Measurements from ENCODE around the gene AMY1C.
"Not testable (repeated sequence)": the region's sequence is repeated elsewhere in the genome, so short reads cannot be mapped to it uniquely, and the experiment has no call there.

AMY1C gene

DNA sequence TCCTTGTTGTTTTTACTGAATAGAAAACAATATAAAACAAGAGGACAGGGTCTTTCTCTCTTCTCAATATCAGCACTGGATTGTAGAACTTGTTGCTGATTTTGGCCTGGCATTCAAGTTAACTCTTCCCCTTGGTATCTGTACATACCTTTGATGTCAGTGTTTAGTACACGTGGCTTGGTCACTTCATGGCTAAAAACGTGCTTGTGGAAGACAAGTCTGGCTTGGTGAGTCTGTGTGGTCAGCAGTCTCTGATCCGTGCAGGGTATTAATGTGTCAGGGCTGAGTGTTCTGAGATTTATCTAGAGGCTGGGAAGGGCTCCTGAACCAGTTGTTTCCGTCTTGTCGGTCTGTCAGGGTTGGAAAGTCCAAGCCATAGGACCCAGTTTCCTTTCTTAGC lies at the start of gene AMY1C:
Gene AMY1C (plus strand): TSS at position 301 of the 400 bp plus-strand sequence. CDS start 572 bp downstream, outside the sequence.
- not testable (repeated sequence) for H3K9ac ChIP-seq (ENCODE audit: low read length in 2 of 2); H3K27me3 ChIP-seq (ENCODE audit: control insufficient read depth in 1 of 2, insufficient read depth in 2 of 2, low read length in 2 of 2); H3K9me3 ChIP-seq (ENCODE audit: control insufficient read depth in 2 of 2, low read length in 2 of 2); H3K27ac ChIP-seq (ENCODE audit: low read length); H3K36me3 ChIP-seq (ENCODE audit: control insufficient read depth in 2 of 2, insufficient read depth in 2 of 2, low read length in 2 of 2); H3K4me3 ChIP-seq (ENCODE audit: low read length in 2 of 2); H3K4me1 ChIP-seq (ENCODE audit: control insufficient read depth, insufficient read depth, low read length)

- H3K4me3 ChIP-seq (ENCODE audit: low read length in 2 of 2); H3K9ac ChIP-seq (ENCODE audit: low read length in 2 of 2); H3K4me1 ChIP-seq (ENCODE audit: control insufficient read depth, insufficient read depth, low read length); H3K27me3 ChIP-seq (ENCODE audit: control insufficient read depth in 1 of 2, insufficient read depth in 2 of 2, low read length in 2 of 2); H3K9me3 ChIP-seq (ENCODE audit: control insufficient read depth in 2 of 2, low read length in 2 of 2); H3K27ac ChIP-seq (ENCODE audit: low read length); H3K36me3 ChIP-seq (ENCODE audit: control insufficient read depth in 2 of 2, insufficient read depth in 2 of 2, low read length in 2 of 2): not testable (repeated sequence)
Measured at GRCh38 chr1:103700669-103701068, 49.0 kb upstream of the AMY1C start.

GRCh38 chr1:103701256-103701655 lies 48.4 kb upstream of the AMY1C start:
- not testable (repeated sequence) for H3K9ac ChIP-seq (ENCODE audit: low read length in 2 of 2); H3K4me3 ChIP-seq (ENCODE audit: low read length in 2 of 2); H3K9me3 ChIP-seq (ENCODE audit: control insufficient read depth in 2 of 2, low read length in 2 of 2); H3K36me3 ChIP-seq (ENCODE audit: control insufficient read depth in 2 of 2, insufficient read depth in 2 of 2, low read length in 2 of 2); H3K4me1 ChIP-seq (ENCODE audit: control insufficient read depth, insufficient read depth, low read length); H3K27me3 ChIP-seq (ENCODE audit: control insufficient read depth in 1 of 2, insufficient read depth in 2 of 2, low read length in 2 of 2); H3K27ac ChIP-seq (ENCODE audit: low read length)

GRCh38 chr1:103707670-103708069 lies 42.0 kb upstream of the AMY1C start:
- not testable (repeated sequence) for H3K9ac ChIP-seq (ENCODE audit: low read length in 2 of 2); H3K27ac ChIP-seq (ENCODE audit: low read length); H3K9me3 ChIP-seq (ENCODE audit: control insufficient read depth in 2 of 2, low read length in 2 of 2); H3K4me3 ChIP-seq (ENCODE audit: low read length in 2 of 2); H3K36me3 ChIP-seq (ENCODE audit: control insufficient read depth in 2 of 2, insufficient read depth in 2 of 2, low read length in 2 of 2); H3K27me3 ChIP-seq (ENCODE audit: control insufficient read depth in 1 of 2, insufficient read depth in 2 of 2, low read length in 2 of 2); H3K4me1 ChIP-seq (ENCODE audit: control insufficient read depth, insufficient read depth, low read length)

GRCh38 chr1:103710381-103710780 lies 39.3 kb upstream of the AMY1C start:
- H3K36me3 ChIP-seq (ENCODE audit: control insufficient read depth in 2 of 2, insufficient read depth in 2 of 2, low read length in 2 of 2); H3K27me3 ChIP-seq (ENCODE audit: control insufficient read depth in 1 of 2, insufficient read depth in 2 of 2, low read length in 2 of 2); H3K9ac ChIP-seq (ENCODE audit: low read length in 2 of 2); H3K4me1 ChIP-seq (ENCODE audit: control insufficient read depth, insufficient read depth, low read length); H3K9me3 ChIP-seq (ENCODE audit: control insufficient read depth in 2 of 2, low read length in 2 of 2); H3K4me3 ChIP-seq (ENCODE audit: low read length in 2 of 2); H3K27ac ChIP-seq (ENCODE audit: low read length): not testable (repeated sequence)

GRCh38 chr1:103717404-103717803 lies 32.3 kb upstream of the AMY1C start:
- not testable (repeated sequence) for H3K9me3 ChIP-seq (ENCODE audit: control insufficient read depth in 2 of 2, low read length in 2 of 2); H3K27me3 ChIP-seq (ENCODE audit: control insufficient read depth in 1 of 2, insufficient read depth in 2 of 2, low read length in 2 of 2); H3K27ac ChIP-seq (ENCODE audit: low read length); H3K9ac ChIP-seq (ENCODE audit: low read length in 2 of 2); H3K4me1 ChIP-seq (ENCODE audit: control insufficient read depth, insufficient read depth, low read length); H3K36me3 ChIP-seq (ENCODE audit: control insufficient read depth in 2 of 2, insufficient read depth in 2 of 2, low read length in 2 of 2); H3K4me3 ChIP-seq (ENCODE audit: low read length in 2 of 2)

DNA sequence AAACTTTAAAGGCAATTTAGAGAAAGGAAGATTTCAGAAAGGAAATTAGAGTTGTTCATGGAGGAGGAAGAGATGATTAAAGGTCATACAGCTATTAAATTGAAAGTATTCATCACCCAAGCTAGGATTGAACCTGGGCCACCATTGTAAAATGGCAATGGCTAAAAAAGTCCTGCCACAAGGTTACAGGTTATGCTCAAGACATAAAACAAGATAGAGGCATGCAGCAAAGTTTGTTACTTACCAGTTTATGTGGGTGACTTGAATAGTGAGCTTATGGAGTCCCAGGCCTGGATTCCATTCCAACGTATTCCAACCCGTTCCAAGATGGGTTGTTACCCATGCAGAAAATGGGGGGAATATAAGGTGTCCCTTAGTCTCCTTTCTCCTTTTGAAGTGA lies 28.2 kb upstream of the AMY1C start:
- not testable (repeated sequence) for H3K9ac ChIP-seq (ENCODE audit: low read length in 2 of 2); H3K4me3 ChIP-seq (ENCODE audit: low read length in 2 of 2); H3K27ac ChIP-seq (ENCODE audit: low read length); H3K9me3 ChIP-seq (ENCODE audit: control insufficient read depth in 2 of 2, low read length in 2 of 2); H3K27me3 ChIP-seq (ENCODE audit: control insufficient read depth in 1 of 2, insufficient read depth in 2 of 2, low read length in 2 of 2); H3K4me1 ChIP-seq (ENCODE audit: control insufficient read depth, insufficient read depth, low read length); H3K36me3 ChIP-seq (ENCODE audit: control insufficient read depth in 2 of 2, insufficient read depth in 2 of 2, low read length in 2 of 2)

GRCh38 chr1:103735334-103735733 lies 14.4 kb upstream of the AMY1C start:
- H3K4me3 ChIP-seq (ENCODE audit: low read length in 2 of 2); H3K27ac ChIP-seq (ENCODE audit: low read length); H3K9ac ChIP-seq (ENCODE audit: low read length in 2 of 2); H3K27me3 ChIP-seq (ENCODE audit: control insufficient read depth in 1 of 2, insufficient read depth in 2 of 2, low read length in 2 of 2); H3K9me3 ChIP-seq (ENCODE audit: control insufficient read depth in 2 of 2, low read length in 2 of 2); H3K36me3 ChIP-seq (ENCODE audit: control insufficient read depth in 2 of 2, insufficient read depth in 2 of 2, low read length in 2 of 2); H3K4me1 ChIP-seq (ENCODE audit: control insufficient read depth, insufficient read depth, low read length): not testable (repeated sequence)

DNA sequence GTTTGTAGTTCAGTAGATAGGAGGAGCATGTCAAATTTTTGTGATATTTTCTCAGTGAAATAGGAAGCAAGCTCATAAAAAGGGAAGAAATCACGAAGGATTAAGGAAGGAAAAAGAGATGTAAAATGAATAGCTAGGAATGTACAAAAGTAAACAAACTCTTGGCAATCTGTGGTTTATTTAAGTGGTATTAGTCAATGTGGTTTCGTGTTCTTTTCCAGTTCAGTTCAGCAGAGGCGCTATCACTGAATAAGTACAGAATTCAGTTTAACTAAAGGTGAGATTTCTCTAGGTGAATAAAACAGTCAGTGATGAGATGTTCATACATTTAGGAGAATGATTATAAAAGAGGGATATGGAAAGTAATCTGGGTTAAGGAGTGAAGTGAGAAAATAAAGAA lies 11.7 kb upstream of the AMY1C start:
- not testable (repeated sequence) for H3K4me1 ChIP-seq (ENCODE audit: control insufficient read depth, insufficient read depth, low read length); H3K9me3 ChIP-seq (ENCODE audit: control insufficient read depth in 2 of 2, low read length in 2 of 2); H3K4me3 ChIP-seq (ENCODE audit: low read length in 2 of 2); H3K27me3 ChIP-seq (ENCODE audit: control insufficient read depth in 1 of 2, insufficient read depth in 2 of 2, low read length in 2 of 2); H3K27ac ChIP-seq (ENCODE audit: low read length); H3K9ac ChIP-seq (ENCODE audit: low read length in 2 of 2); H3K36me3 ChIP-seq (ENCODE audit: control insufficient read depth in 2 of 2, insufficient read depth in 2 of 2, low read length in 2 of 2)

GRCh38 chr1:103744449-103744848 lies 5.2 kb upstream of the AMY1C start:
- not testable (repeated sequence) for H3K27ac ChIP-seq (ENCODE audit: low read length); H3K9me3 ChIP-seq (ENCODE audit: control insufficient read depth in 2 of 2, low read length in 2 of 2); H3K4me3 ChIP-seq (ENCODE audit: low read length in 2 of 2); H3K27me3 ChIP-seq (ENCODE audit: control insufficient read depth in 1 of 2, insufficient read depth in 2 of 2, low read length in 2 of 2); H3K4me1 ChIP-seq (ENCODE audit: control insufficient read depth, insufficient read depth, low read length); H3K9ac ChIP-seq (ENCODE audit: low read length in 2 of 2); H3K36me3 ChIP-seq (ENCODE audit: control insufficient read depth in 2 of 2, insufficient read depth in 2 of 2, low read length in 2 of 2)

GRCh38 chr1:103745040-103745439 lies 4.7 kb upstream of the AMY1C start:
- not testable (repeated sequence) for H3K9ac ChIP-seq (ENCODE audit: low read length in 2 of 2); H3K27ac ChIP-seq (ENCODE audit: low read length); H3K4me1 ChIP-seq (ENCODE audit: control insufficient read depth, insufficient read depth, low read length); H3K4me3 ChIP-seq (ENCODE audit: low read length in 2 of 2); H3K27me3 ChIP-seq (ENCODE audit: control insufficient read depth in 1 of 2, insufficient read depth in 2 of 2, low read length in 2 of 2); H3K36me3 ChIP-seq (ENCODE audit: control insufficient read depth in 2 of 2, insufficient read depth in 2 of 2, low read length in 2 of 2); H3K9me3 ChIP-seq (ENCODE audit: control insufficient read depth in 2 of 2, low read length in 2 of 2)

GRCh38 chr1:103748273-103748672 lies 1.4 kb upstream of the AMY1C start:
- not testable (repeated sequence) for H3K36me3 ChIP-seq (ENCODE audit: control insufficient read depth in 2 of 2, insufficient read depth in 2 of 2, low read length in 2 of 2); H3K9ac ChIP-seq (ENCODE audit: low read length in 2 of 2); H3K27me3 ChIP-seq (ENCODE audit: control insufficient read depth in 1 of 2, insufficient read depth in 2 of 2, low read length in 2 of 2); H3K4me3 ChIP-seq (ENCODE audit: low read length in 2 of 2); H3K4me1 ChIP-seq (ENCODE audit: control insufficient read depth, insufficient read depth, low read length); H3K9me3 ChIP-seq (ENCODE audit: control insufficient read depth in 2 of 2, low read length in 2 of 2); H3K27ac ChIP-seq (ENCODE audit: low read length)

All from stomach smooth muscle (tissue), 2 donors.